HG02973 (cell line): ENCODE data around the gene PRPF6.

ENCODE experiments used
- ATAC-seq: cut with Tn5 transposase; IDR thresholded peaks from one replicate; pipeline ENCODE4 v1.9.1; 2021; ENCODE audit warnings: moderate library complexity; ENCODE audit not compliant: unreplicated experiment

Gene PRPF6

DNA sequence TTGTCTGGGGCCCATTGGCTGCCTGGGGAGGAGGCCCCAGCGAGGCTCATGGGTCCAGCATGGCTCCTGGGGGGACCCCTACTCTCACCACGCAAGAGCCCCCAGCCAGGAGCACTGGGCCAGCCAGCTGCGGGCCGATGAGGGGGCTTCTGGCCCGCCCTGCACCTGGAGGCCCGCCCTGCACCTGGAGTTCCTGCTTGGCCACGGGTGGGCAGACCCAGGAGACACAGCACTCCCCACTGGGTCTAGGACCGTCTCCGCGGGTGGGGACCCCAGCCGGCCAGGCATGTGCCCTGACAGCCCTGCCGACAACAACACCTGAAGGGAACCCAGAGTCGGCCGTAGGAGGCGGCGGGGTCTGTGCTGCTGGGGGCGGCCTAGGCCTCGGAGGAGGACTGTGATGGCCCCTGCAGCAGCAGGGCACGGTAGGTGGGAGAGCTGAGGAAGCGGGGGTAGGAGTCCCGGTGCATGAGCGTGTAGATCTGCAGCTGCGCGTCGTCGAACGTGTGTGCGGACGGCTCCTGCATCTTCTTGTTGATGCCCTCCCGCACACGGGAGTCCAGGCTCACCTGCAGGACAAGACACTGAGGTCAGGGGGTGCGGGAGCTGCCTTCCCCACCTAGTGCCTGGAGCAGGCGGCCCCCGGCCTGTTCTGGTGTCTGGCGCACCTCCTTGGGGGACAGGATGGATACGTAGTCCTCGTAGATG lies 92.7 kb downstream of the PRPF6 start:
- ATAC-seq, result no peak

GRCh38 chr20:64074184-64074789 lies 93.4 kb downstream of the PRPF6 start:
- ATAC-seq, result no peak

DNA sequence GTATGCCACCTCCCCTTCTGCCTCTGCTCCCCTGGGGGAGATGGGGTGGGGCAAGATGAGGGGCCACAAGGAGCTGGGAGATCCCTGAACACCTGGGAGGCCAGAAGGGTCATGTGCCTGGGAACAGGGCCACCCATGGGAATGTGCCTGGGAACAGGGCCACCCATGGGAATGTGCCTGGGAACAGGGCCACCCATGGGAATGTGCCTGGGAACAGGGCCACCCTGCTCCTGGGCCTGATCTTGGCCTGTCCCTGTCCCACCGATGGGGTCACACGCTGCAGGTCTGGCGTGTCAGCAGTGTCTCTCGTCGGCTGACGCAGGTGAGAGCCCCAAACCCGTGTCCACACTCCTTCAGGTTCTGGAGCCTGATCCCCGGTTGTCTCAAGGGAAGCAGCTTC lies 94.0 kb downstream of the PRPF6 start:
- no peak for ATAC-seq

GRCh38 chr20:64075556-64075955 lies 94.6 kb downstream of the PRPF6 start:
- ATAC-seq, result no peak

- no peak for ATAC-seq
These were observed 95.4 kb downstream of the PRPF6 start for GRCh38 chr20:64076061-64076997.

DNA sequence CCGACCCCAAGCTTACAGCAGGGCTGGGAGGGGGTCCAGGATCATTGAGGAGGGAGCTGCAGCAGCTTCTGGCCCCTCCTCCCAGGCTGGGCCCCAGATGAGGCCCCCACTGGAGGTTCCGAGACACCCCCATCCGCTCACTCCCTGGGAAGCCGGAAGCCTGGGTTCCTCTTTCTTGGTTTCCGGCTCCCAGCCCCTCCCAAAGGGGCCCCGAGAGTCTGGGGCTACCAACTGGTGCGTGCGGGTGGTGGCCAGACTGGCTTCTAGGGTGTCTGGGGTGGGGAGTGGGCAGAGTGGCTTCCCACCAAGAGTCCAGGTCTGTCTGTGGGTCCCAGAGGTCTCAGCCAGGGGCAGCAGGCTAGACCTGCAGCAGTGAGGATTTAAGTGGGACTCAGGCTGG lies 96.2 kb downstream of the PRPF6 start:
- no peak for ATAC-seq

DNA sequence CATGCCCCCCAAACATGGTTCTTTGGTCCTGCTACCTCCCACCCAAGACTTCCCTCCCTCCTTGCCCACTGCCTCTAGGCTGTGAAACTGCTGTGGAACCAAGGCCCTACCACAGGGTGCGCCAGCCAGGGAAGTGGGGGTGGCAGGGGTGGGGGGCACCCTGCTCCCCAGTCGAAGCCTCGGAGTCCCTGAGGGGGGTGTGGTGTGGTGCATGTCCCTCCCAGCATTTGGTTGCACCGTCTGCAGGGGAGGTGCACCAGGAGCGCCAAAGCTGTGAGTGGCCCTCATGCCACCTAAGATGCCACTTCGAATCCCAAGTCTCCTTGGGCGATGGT lies 96.6 kb downstream of the PRPF6 start:
- ATAC-seq, result no peak

GRCh38 chr20:64077876-64078551 lies 97.1 kb downstream of the PRPF6 start:
- ATAC-seq, result no peak

- no peak for ATAC-seq
These were observed 98.0 kb downstream of the PRPF6 start for GRCh38 chr20:64078934-64079272.

DNA sequence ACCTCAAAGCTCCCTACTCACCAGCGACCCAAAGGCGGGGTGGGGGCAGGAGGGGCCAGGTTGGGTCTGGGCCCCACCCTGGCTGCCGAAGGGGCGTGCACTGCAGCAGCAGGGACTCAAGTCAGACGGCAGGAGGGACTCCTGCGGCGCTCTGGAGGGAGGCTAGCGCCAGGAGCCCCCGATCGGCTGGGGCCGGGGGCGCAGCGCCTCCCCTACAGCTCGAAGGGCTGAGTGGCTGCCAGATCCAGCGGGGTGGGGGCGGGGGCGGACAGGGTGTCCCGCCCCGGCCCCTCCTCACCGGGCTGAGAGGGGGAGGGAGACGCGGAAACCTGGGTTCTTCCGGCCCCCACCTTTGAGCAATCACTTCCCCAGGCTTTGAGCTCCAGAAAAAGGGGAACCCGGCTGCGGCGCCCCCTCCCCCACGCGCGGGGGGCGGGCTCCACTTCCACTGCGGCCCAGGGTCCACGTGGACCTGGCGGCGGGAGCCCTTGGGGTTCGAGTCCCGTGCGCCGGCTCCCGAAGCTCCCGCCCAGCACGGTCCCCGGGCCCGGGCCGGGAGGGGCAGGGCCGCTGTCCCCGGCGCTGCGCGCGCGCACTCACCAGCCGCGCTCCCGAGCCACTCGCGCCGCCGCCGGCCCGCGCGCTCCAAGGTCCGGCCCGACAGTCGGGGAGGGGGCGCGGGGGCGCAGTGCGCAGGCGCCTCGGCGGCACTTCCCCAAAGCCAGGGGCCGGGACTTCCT lies 98.5 kb downstream of the PRPF6 start, which contains the start of gene RGS19:
Gene RGS19, minus strand, starts transcription at position 246 of the 740 bp plus-strand sequence. CDS start 2,632 bp downstream, outside the sequence.
- peak; percentile 39 for ATAC-seq

DNA sequence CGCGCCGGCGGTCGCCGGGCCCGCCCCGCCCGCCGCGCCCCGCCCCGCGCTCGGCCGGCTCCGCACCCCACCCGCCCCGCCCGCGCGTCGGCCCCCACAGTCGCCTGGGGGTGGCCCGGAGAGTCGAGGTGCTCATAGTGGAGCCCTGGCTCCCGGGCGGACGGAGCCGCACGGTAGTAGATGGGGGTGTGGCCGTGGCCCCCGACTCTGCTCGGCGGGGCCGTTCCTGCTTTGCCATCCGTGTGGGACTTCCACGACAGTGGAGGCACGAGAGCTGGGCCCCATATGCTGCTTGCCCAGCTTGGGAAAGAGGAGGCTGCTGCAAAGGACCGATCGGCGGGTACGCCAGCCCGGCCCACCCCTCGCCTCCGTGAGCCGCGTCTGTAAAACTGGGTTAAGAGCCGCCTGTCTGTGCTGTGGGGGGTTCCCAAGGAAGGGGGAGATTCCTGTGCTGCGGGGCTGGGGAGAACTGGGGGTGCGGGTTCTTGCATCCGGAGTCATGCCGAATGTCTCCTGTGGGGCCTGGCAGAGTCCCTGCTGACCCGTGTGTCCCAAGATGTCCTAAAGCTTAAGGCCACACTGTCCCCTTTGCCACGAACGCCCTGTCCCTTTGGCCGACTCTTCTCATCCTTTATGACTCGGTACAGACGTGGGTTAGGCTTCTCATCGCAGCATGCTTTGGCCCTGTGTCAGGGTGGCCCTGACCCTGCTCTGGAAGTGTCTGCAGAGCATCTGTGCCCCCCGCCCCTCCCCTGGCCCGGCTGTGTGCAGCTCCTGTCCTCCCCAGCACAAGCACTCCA lies 99.3 kb downstream of the PRPF6 start, which contains the start of gene OPRL1:
Gene OPRL1, plus strand, starts transcription at position 70 of the 800 bp plus-strand sequence. CDS start 12,639 bp downstream, outside the sequence.
- no peak for ATAC-seq

- no peak for ATAC-seq
These were observed 100.1 kb downstream of the PRPF6 start for GRCh38 chr20:64080813-64081623.

DNA sequence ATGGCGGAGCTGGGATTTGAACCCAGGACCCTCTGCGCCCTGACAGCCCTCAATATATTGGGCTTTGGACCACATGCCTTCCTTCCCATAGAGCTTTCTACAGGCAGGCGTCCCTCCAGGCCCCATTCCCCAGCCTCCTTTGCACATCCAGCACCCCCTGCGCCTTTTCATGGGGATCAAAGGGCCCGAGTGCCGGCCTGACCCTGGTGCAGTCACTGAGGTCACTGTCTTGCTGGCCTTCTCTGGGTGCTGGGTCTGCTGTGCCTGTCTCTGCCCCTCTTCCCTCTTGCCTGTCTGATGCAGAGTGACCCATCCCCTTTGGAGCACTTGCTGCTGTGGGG lies 100.7 kb downstream of the PRPF6 start:
- ATAC-seq, result no peak

DNA sequence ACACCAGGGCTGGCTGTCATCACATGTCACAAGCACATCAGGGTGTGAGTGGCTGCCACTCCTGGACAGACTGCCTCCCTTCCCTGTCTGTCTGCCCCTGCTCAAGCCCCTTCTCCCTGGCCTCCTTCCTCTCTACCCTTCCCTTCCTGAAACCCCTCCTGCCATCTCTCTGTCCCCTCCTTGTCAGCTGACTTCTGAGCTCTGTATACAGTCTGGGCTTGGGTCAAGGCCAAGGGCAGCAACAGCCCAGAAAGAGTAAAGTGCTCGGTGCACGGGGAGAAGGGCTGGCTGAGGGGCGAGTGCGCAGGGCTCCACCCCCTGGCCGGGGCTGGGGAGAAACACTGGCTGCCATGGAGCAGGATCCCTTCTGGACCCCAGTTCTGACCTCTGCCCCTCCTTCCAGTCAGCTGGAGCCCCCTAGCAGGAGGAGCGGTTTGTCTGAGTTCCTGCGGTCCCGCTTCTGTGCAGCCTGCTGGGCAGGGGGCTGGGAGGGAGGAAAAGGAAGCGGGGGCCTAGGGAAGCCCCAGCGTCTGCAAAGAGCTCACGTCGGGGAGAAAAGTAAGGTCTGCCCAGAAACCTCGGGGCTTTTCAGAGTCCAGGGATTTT lies 101.3 kb downstream of the PRPF6 start:
- no peak for ATAC-seq
